HG03196 (cell line): Measurements from ENCODE around the gene PDIA4.

ENCODE experiments used
- ATAC-seq: cut with Tn5 transposase; IDR thresholded peaks from one replicate; pipeline ENCODE4 v1.9.1; 2021; ENCODE audit not compliant: unreplicated experiment

Gene PDIA4

DNA sequence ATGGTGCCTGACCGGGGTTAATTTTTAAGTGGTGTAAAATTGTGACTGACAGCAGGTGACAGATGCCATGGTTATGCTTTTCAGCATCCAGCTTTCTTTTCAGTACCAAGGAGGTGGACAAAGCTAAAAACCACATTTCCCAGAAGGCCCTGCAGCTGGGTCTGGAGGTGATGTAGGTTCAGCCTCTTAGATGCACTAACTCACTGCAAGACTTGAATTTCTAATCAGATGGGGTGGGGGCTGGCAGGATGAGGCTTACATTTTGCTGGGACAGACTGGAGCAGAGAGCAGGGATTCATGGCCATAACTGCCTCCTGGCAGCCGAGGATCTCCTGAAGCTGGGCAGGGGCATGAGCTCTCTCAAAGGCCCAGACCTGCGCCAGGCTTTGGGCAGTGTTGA is 52.4 kb downstream of the PDIA4 start:
- no peak for ATAC-seq

DNA sequence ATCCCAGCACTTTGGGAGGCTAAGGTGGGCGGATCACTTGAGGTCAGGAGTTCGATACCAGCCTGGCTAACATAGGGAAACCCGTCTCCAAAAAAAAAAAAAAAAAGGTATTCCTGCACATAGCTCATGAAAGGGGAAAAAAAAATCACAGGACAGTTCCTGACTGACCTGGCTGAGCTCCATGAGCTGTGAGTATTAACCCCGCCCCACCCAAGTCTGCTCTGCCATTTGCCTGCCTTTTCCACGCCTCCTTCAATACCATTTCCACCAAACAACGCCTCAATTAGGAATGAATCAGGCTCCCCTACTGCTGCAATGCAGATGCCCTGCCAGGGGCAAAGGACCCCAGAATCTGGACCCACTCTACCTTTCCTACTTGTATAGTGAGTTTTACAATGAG is 55.0 kb downstream of the PDIA4 start:
- ATAC-seq = no peak

DNA sequence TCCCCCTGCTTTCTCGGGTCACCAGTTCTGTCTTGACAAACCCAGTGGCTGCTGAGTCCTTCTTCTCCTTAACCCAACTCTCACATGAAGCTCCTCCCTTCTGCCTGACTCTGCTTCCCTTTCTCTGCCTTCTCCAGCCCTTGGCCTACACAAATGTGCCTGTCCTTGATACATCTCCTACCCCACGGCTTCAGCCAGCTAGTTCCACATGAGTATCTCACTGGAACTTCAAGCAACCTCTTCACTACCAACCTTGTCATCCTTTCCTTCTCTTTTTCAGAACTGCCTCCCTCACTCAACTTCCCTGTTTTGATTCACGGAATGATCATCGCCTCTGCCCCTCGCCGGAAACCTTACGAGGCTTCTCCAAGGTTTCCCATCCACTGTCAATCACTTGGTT is 55.9 kb downstream of the PDIA4 start:
- ATAC-seq = no peak

DNA sequence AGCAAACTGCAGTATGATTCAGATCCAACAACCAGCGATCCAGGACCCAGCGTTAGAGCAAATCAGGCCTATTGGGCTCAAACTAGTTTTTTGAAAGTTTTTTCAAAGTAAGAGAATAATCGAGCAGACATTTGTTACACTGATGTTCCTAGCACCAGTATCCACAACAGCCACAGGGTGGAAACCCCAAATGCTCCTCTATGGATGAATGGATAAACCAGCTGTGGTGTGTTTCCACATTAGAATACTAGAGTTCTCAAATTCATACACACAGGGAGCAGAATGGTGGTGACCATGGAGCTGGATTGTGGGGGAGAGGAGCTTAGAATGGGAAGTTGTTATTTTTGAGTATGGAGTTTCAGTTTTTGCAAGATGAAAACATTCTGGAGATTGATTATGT is 60.7 kb downstream of the PDIA4 start:
- no peak for ATAC-seq

DNA sequence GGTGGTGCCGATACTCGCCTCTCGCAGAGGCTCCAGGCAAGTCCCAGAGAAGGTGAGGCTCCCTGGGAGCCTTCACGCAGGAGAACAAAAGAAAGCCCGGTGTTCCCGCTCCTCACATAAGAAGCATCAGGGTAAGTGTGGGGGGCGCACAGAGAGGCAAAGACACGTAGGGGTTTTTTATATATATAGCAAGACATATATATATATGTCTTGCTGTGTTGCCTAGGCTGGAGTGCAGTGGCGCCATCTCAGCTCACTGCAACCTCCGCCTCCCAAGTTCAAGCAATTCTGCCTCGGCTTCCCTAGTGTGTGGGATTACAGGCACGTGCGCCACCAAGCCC is 61.3 kb downstream of the PDIA4 start:
- ATAC-seq = no peak

DNA sequence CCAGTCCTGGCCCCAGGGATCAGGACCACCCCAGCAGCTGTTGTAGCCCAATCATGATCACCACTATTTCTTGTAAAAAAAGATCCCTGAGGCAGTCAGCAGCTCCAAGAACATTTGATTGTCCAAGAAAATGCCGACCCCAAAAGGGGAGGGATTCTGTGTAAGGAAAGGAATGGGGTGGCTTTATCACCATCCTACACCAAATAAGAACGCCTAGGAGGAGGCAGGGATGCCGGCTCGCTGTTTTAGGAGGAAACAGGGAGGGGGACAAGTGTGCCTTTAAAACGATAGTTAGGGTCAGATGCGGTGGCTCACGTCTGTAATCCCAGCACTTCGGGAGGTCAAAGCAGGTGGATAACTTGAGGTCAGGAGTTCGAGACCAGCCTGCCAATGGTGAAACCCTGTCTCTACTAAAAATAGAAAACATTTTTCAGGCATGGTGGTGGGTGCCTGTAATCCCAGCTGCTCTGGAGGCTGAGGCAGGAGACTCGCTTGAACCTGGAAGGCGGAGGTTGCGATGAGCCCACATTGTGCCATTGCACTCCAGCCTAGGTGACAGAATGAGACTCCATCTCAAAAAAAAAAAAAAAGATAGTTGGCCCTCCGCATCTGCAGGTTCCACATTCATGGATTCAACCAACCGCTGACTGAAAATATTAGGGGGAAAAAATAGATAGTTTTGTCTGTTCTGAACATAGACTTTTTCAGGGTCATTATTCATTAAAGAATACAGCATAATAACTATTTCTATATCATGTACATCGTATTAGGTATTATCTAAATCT is 63.6 kb downstream of the PDIA4 start:
- no peak for ATAC-seq

DNA sequence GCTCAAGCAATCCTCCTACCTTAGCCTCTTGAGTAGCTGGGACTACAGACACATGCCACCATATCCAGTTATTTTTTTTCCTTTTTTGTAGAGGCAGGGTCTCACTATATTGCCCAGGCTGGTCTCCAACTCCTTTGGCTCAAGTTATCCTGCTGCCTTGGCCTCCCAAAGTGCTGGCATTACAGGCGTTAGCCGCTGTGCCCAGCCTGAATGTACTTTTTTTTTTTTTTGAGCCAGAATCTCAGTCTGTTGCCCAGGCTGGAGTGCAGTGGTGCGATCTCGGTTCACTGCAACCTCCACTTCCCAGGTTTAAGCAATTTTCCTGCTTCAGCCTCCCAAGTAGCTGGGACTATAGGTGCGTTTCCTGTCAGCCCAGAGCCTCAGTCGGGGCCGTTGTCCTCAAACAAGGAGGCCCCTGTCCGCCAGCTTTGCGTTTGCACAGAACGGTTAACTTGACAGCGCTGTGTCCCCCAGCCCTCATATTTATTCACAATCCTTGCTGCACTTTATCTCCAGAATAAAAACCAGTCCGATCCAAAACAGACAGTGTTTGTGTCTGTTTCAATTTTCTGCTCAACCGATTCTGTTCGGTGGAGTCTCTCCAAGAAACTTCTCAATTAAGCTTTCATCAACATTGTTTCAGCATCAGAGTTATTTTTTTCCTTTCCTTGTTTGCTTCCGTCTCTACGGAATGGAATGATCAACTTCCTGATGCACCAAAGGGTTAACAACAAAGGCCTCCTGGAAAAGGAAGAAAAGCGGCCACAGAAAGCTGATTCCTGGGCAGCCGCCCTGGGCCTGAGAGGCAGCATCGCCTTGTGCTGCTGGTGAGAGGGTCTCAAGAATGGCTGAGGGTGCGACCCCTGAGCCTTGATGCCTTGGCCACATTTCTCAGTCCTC is 64.5 kb downstream of the PDIA4 start:
- ATAC-seq = no peak

DNA sequence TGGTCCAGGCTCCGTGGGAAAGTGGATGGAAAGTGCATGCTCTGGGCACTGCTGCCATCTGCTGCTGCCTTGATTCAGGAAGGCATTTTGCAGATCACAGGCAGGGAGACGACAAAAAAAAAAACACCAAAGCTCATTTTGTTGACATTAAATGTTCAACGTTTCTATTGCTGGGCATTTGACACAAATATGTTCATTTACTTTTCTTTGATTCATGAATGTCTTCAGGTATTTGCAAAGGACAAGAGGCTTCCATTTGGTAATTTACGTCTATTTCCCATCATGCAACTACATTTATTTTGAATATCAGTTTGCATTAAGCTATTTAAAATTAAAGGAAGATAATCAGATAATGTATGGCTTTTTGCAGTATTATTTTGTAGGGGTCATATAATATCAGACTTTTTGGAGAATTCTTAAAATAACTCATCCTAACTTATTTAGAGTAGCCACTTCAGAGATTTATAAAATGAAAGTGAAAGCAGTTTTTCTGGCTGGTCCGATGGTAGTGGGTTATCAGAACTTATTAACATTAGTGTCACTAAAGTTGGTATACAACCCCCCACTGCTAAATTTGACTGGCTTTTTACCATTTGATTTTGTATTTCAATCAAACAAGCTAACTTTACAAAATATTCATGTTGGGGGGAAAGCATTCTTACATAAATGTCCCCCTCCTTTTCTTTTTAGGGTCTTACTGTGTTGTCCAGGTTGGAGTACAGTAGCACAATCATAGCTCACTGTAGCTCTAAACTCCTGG is 65.3 kb downstream of the PDIA4 start:
- ATAC-seq = peak; percentile 63

DNA sequence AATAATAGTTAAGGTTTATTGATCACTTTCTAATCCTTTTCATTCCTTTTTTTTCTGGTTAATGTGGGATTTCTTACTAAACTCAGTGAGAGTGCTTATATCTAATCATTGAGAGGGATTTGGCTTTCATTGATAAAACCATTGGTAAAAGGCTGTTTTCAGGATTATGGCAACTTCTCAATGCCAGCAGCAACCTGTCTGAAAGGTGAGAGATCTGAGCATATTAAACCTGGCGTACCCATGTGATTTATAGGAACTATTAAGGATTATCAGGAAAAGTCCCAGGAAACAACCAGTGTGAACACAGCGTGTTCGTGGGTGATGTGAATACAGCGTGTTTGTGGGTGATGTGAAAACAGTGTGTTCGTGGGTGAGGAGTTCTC is 65.9 kb downstream of the PDIA4 start:
- peak; percentile 7 for ATAC-seq

DNA sequence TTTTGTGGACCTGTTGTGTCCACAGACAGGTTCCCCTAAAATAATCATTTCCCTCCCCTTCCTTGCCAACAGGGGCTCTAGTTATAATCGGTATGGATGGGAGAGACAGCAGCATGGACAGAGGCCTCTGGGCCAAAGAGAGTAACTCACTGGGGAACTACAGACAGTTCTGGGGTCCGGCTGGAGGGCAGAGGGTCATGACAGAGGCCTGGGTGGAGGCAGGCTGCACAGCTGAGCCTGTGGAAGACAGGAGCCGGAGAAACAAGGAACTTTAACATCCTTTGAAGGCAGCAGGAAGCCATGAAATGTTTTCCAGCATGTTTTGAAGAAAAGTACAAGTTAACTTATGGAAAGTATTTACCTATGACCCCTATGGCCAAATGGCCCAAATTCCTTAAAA is 68.6 kb downstream of the PDIA4 start:
- no peak for ATAC-seq

DNA sequence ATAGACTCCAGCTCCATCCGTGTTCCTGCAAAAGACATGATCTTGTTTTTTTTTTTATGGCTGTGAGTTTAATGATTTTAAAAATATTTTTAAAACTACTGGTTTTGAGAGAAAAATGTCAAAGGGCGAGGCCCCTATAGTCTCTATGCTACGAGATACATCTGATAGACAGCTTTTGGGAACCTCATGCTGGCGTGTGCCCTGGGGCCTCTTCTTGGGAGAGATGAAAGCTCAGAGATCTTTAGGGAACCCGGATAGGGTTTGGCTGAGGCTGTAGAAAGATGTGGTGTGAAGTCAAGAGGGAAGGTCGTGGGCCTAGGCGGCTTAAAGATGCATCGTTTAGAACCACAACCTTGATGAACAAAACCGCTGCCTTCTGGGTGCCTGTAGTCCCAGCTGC is 70.2 kb downstream of the PDIA4 start:
- no peak for ATAC-seq

DNA sequence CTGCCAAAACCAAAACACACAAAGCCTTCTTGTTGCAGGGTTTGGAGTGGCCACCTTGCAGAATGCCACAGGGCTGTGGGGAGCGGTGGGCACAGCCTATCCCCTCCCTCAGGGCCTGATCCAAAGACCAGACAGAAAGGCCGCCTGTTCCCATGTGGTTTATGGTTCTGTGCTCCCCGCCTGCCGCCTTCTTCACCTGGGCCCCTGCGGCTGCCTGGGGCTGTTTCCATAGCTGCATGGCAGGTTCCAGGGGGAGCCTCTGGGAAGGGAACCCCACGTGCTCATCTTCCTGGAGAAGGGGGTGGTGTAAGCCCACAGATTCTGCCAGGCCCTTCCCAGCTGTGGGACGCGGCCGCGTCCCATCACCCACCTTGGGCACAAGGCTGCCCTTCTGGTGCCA is 73.5 kb downstream of the PDIA4 start:
- no peak for ATAC-seq

DNA sequence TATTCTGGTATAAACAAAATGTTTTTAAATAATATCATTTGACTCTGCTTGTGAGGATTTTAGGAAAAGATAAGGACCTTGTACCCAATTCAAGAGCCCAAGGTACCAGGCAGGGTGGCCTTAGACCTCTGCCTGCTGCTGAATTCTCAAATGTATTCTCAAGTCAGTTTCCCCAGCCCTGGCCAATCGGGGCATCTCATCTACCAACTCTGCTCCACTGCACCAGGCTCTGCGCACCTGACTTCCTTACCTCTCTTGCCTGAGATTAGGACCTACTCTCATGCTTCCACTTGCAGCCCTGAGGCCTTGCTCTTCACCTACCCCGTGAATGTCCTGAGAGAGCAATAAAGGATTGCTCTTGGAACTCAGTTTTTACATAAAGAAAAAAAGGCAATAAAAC is 74.6 kb downstream of the PDIA4 start:
- no peak for ATAC-seq
